HG02623 (cell line): ENCODE measurements around the gene CNMD.
"Not testable (repeated sequence)": the region's sequence is repeated elsewhere in the genome, so short reads cannot be mapped to it uniquely, and the experiment has no call there.

ENCODE experiments used
- ATAC-seq: cut with Tn5 transposase; IDR thresholded peaks from one replicate; pipeline ENCODE4 v1.9.1; 2021; ENCODE audit warnings: moderate library complexity; ENCODE audit not compliant: unreplicated experiment

Gene CNMD

DNA sequence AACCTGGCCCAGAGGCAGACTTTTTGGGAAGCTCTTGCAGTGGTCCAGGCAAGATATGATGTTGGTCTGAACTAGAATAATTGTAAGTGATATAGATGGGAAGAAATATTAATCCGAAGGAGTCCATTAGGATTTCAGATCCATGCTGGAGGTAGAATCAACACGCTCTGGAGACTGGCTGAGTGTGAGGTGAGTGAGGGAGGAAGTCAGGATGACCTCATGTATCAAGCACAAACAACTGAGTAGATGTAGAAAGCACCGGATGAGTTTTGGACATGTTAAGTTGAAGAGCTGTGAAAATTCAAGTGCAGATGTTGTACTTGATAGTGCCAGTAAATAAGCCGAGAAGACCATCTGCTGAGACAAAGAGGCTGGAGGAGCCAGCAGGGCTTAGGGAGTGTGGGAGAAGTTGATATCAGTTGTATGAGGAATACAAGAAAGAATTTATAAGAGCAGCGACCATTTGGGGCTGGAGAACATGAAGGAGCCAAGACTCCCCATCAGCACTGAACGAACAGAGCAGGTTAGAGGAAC lies 5.3 kb upstream of the CNMD start:
- no peak for ATAC-seq

DNA sequence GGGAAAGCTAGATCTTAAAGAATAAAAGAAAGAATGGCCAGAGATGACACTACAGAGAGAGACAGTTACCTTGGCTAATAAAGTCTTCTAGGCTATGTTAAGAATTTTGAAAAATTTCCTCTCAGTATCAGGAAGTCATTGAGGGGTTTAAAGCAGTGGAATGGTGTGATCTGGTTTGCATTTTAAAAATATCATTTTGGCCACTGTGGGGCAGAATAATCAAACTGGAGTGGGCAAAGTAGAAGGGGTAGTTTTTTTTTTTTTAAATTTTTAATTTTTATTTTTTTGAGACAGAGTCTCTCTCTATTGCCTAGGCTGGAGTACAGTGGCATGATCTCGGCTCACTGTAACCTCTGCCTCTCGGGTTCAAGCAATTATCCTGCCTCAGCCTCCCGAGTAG lies 4.4 kb upstream of the CNMD start:
- ATAC-seq: no peak

DNA sequence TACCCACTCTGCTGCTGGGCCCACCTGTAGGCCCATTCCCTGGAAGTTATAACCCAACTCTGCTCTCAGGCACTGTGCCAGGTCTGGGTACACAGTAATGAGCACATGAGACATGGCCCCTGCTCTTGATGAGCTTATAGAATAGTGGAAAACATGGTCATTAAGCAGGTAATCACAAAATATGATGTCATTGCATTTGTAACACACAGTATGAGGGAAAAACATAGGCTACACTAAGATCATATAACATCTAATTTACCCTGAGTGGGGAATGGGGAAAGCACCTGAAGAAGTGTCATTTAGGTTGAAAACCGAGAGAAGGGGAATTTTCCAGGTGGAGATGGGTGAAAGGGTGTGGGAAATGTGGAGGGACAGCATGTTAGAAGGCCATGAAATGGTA lies 3.9 kb upstream of the CNMD start:
- no peak for ATAC-seq

DNA sequence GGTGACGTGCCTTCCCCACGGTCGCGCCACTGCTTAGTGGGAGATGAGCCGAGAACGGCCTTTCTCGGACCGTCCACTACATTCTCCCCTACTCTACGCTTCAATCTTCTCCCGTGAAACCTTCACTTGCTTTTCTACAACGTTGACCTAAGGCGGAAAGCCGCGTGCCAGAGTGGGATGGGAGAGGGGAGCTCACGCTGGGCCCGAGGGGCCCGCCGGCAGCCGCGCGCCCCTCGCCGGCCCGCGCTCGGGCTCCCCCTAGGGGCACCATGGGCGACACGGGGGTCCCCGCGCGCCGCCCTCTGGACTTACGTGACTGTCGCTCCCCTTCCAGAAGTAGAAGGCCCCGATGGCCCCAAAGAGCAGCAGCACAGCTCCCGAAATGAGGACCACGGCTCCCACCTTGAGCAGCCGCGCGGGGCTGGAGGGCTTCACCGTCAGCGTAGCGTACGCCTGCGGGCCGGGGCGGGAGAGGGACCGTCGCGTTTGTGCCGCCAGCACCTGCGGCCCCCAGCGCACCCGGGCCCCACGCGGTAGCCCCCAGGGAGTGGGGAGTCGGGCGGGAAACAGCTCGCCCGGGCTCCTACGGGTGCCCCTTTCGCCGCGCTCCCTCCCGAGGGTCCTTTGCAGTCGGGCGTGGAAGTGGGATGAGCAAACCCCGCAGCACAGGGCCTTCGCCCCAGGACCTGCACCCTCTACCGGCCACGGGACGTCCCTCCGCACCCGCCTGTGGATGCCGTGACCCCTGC lies 727 bp downstream of the CNMD start:
- ATAC-seq: no peak

- ATAC-seq: no peak
Measured at GRCh38 chr13:52737965-52738364, 1.7 kb downstream of the CNMD start.

DNA sequence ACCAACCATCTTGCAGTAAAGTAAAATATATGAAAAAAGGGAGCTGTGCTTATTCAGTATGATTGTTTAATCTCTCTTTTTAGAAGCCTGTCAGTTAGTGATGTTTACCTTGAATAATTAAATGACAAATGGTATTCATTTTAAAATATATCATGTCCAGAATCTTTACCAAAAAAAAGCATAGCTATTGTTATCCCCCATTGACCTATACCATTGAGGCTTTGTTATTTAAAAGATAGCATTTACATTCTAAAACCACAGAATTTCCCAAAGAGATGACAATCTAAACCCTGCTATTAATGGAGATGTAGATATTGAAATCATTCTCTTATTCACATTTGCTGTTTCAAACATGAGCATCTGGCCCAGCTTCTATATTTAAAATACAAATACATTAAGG lies 2.2 kb downstream of the CNMD start:
- ATAC-seq: no peak

- no peak for ATAC-seq
Measured at GRCh38 chr13:52736891-52737290, 2.7 kb downstream of the CNMD start.

DNA sequence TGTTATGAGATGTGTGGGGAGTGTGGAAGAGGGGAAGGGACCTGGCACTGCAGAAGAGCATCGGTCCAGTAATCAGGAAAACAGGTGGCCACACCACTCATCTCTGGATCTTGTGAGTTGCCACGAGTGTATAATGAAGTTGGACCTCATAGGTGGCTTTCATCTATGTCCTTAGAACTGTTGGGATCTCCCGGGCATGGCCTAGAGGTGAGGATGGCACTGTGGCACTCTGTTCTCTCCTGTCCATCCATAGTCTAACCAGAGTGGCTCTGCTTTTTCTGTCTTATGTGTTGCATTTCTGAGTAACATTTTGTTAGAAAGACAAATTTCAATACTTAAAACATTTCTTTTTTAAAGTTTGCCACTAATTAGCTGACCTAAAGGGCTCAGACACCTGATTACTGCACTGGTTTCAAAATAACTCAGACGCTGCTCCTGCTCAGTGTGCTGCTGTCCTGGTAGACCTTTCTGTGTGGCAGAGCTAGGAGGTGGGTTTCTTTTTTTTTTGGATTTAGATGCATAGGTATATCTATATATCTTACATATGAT lies 5.5 kb downstream of the CNMD start:
- no peak for ATAC-seq

GRCh38 chr13:52726258-52726657 lies 13.4 kb downstream of the CNMD start:
- no peak for ATAC-seq

- ATAC-seq: no peak
Measured at GRCh38 chr13:52725302-52725701, 14.3 kb downstream of the CNMD start.

DNA sequence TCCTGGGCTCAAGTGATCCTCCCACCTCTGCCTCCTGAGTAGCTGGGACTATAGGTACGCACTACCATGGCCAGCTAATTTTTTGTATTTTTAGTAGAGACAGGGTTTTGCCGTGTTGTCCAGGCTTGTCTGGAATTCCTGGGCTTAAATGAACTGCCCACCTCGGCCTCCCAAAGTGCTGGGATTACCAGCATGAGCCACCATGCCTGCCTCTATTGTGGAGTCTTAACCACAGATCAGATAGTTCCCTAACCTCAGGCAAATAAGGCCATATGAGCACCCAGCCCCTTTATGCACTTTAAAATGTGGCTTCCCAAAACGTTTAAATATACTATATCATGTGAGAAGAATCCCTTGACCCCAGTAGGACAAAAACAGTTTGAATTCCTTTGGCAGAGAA lies 16.4 kb downstream of the CNMD start:
- ATAC-seq: no peak

DNA sequence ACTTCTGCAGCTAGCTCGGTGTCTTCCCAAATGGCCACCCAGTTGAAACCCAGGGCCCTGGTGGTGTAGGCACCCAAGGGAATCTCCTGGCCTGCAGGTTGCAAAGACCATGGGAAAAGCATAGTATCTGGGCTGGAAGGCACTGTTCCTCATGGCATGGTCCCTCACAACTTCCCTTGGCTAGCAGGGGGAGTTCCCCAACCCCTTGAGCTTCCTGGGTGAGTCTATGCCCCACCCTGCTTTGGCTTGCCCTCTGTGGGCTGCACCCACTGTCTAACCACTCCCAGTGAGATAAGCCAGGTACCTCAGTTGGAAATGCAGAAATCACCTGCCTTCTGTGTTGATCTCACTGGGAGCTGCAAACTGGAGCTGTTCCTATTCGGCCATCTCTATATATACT lies 18.3 kb downstream of the CNMD start:
- not testable (repeated sequence) for ATAC-seq

- not testable (repeated sequence) for ATAC-seq
Measured at GRCh38 chr13:52720904-52721303, 18.7 kb downstream of the CNMD start.

GRCh38 chr13:52713894-52714293 lies 25.7 kb downstream of the CNMD start:
- ATAC-seq: no peak

DNA sequence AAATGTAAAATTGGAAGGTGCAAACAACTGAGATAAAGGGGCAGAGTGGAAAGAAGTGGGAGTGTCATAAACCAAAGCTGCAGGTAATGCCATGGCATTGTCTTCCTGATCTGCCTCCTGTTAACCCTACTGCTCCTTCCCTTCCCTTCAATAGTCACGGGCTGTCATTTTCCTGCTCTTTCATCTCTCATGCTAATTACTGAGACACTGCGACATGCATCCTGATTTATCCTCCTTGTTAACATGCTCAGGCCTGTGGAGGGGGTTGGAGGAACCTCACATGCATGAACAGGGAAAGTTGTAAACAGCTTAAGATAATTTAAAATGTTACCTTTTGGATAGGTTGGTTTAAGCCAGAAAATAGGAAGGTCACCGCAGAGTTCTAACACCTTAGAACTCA lies 27.2 kb downstream of the CNMD start:
- no peak for ATAC-seq

GRCh38 chr13:52711286-52711685 lies 28.3 kb downstream of the CNMD start:
- ATAC-seq: no peak

- not testable (repeated sequence) for ATAC-seq
Measured at GRCh38 chr13:52708266-52708665, 31.4 kb downstream of the CNMD start.

DNA sequence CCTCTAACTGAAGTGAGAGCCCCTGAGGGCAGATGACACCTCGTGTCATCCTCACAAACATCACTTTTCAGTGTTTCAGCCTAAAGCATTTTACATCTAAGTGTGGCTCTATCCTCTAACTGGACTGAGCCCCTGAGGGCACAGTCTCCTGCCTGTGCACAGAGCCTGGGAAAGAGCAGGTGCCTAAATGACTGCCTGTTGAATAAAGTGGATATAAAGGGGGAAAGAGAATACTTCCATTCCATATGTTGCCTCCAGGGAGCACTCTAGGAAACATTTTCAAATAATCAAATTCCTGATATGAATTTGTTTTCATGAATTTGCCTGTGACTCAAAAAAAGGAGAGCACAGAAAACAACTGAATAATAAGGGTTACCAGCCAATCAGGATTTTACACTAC lies 32.2 kb downstream of the CNMD start:
- no peak for ATAC-seq

DNA sequence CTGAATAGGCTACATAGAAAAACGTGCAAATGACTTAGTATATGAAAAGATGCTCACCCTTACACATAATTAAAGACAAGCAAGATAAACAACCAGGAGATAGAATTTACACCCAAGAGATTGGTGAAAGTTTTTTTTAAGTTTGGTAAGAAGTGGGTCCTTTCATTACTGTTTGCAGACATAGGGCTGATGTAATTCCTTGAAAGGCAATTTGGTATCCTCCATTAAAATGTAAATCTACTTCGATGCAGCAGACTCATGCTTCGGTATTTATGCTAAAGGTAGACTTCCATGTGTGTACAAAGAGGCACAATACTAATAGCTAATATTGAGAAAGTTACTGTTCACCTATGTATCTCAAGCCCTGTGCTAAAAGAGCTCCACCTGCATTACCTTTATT lies 33.5 kb downstream of the CNMD start:
- no peak for ATAC-seq

DNA sequence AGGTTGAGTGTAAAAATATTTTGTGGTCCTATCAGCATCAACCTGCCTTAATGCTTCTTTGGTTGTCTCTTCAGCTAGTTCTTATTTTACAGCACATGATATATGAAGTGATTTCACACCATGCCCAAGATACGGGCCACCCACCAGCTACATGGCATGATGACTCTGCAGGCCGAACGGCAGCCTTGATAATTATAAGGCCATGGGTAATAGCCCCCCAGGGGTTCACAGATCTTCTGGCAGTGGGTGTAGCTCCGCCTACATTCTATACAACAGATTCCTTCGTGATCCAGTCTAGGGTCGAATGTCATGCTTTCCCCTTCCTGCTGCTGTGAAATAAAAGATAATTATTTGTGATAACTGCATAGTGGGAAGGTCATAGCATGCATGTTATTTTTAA lies 36.1 kb downstream of the CNMD start:
- no peak for ATAC-seq

DNA sequence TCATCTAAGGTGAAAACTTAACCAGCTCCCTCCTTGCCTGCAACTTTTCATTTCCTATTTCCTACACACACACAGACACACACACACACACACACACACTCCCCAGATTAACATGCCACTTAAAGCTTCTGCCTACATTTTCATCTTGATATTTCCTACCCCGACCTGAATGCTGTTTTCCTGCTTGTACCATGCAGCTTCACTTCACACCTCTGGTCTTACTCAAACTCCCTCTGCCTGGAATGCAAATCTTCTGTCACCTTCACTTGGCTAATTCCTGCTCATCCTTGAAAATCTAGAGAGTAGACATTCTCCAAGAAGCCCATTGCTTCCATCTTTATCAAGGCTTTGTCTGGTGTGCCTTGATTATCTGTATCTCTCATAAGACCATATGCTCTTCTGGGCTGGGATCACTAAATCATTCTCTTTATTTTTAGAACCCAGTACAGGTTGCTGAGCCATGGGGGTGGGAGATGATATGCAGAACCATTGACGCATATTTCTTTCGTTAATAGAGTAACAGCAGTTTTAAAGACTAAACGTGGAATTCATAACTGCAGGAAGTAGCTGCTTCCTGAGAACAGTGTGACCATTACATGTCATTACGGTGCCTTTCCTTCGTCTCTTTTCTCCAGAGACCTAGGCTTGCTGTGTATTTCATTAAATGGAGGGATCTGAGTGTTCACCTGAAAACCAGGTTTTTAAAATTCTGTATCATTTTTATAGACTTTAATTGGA lies 37.7 kb downstream of the CNMD start:
- no peak for ATAC-seq

- ATAC-seq: no peak
Measured at GRCh38 chr13:52696566-52696965, 43.1 kb downstream of the CNMD start.
